ENCODE results near the gene USP31.

DNA sequence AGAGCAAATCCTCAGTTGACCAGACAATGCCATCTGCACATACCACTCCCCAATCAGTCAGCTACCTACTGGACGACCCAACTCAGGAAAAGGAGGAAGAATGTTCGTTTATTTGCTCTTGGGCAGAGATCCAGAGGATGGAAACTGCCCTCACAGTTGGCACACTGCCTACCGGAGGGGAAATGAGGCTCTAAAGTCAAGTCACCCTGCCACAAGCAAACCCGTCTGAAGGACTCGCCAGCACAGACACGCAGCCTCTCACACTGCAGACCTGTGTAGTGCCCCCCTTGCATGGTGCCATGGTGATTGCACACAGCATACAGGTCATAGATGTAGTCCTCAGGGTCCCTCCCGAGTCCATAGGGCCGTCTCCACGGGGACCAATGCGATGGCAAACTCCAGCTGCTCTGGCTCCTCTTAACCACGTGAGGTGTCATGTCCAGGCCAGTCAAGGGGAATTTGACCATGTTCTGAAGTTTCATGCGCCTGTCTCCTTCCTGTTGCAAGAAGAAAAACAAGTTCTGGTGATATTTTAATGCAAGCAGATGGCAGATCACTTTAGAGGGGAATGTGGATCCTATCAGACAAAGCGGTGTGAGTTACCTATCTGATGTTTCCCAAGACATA is 69.5 kb downstream of the USP31 start:
- TF ChIP-seq, protein P1, sequence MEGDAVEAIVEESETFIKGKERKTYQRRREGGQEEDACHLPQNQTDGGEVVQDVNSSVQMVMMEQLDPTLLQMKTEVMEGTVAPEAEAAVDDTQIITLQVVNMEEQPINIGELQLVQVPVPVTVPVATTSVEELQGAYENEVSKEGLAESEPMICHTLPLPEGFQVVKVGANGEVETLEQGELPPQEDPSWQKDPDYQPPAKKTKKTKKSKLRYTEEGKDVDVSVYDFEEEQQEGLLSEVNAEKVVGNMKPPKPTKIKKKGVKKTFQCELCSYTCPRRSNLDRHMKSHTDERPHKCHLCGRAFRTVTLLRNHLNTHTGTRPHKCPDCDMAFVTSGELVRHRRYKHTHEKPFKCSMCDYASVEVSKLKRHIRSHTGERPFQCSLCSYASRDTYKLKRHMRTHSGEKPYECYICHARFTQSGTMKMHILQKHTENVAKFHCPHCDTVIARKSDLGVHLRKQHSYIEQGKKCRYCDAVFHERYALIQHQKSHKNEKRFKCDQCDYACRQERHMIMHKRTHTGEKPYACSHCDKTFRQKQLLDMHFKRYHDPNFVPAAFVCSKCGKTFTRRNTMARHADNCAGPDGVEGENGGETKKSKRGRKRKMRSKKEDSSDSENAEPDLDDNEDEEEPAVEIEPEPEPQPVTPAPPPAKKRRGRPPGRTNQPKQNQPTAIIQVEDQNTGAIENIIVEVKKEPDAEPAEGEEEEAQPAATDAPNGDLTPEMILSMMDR (IDR thresholded peaks at IDR 0.05; ENCODE audit: control extremely low read depth in 1 of 3, insufficient read depth in 1 of 3, low read depth in 1 of 3, low read length in 3 of 3): no peak
- TF ChIP-seq SUZ12 (IDR thresholded peaks at IDR 0.05; ENCODE audit: low read length) (no peak), EZH2 (IDR thresholded peaks at IDR 0.05; ENCODE audit: low read depth, low read length, severe bottlenecking) (no peak), SIN3A (conservative IDR thresholded peaks at IDR 0.05 in 1 of 2, IDR thresholded peaks at IDR 0.05 in 1 of 2; ENCODE audit: low read depth in 1 of 2, low read length in 2 of 2) (no peak)
